Activated T-cell treated with anti-CD3 and anti-CD28 coated beads, Interleukin-2, amount 50 U/mL, for 1 hour (primary cell): ENCODE results near the gene SORBS1.
"Not testable (repeated sequence)": the region's sequence is repeated elsewhere in the genome, so short reads cannot be mapped to it uniquely, and the experiment has no call there.

Source experiments
- DNase-seq: peaks from one replicate; pipeline ENCODE4 v3.0.0-alpha.2; 2020

Gene SORBS1

GRCh38 chr10:95374597-95375209 lies 186.5 kb downstream of the SORBS1 start:
- DNase-seq = no peak

GRCh38 chr10:95373660-95374059 lies 187.5 kb downstream of the SORBS1 start:
- no peak for DNase-seq

GRCh38 chr10:95364342-95364741 lies 196.8 kb downstream of the SORBS1 start:
- no peak for DNase-seq

- DNase-seq = no peak
Measured at GRCh38 chr10:95363303-95363912, 197.8 kb downstream of the SORBS1 start.

- DNase-seq = no peak
Measured at GRCh38 chr10:95360122-95360714, 201.0 kb downstream of the SORBS1 start.

- DNase-seq = no peak
Measured at GRCh38 chr10:95359466-95359865, 201.7 kb downstream of the SORBS1 start.

GRCh38 chr10:95356190-95356955 lies 204.8 kb downstream of the SORBS1 start:
- no peak for DNase-seq

- no peak for DNase-seq
Measured at GRCh38 chr10:95355301-95355700, 205.9 kb downstream of the SORBS1 start.

- no peak for DNase-seq
Measured at GRCh38 chr10:95354110-95354509, 207.1 kb downstream of the SORBS1 start.

- DNase-seq = no peak
Measured at GRCh38 chr10:95353123-95353522, 208.0 kb downstream of the SORBS1 start.

GRCh38 chr10:95352684-95353083 lies 208.5 kb downstream of the SORBS1 start:
- DNase-seq = no peak

GRCh38 chr10:95350830-95351228 lies 210.3 kb downstream of the SORBS1 start:
- DNase-seq = no peak

GRCh38 chr10:95350219-95350829 lies 210.8 kb downstream of the SORBS1 start:
- no peak for DNase-seq

GRCh38 chr10:95347402-95347766 lies 213.8 kb downstream of the SORBS1 start:
- not testable (repeated sequence) for DNase-seq

- DNase-seq = no peak
Measured at GRCh38 chr10:95346715-95347401, 214.3 kb downstream of the SORBS1 start.

- DNase-seq = no peak
Measured at GRCh38 chr10:95343573-95343972, 217.6 kb downstream of the SORBS1 start.

- DNase-seq = no peak
Measured at GRCh38 chr10:95341716-95342130, 219.4 kb downstream of the SORBS1 start.

- no peak for DNase-seq
Measured at GRCh38 chr10:95339863-95340262, 221.3 kb downstream of the SORBS1 start.

GRCh38 chr10:95337423-95338160 lies 223.6 kb downstream of the SORBS1 start:
- no peak for DNase-seq

- no peak for DNase-seq
Measured at GRCh38 chr10:95336702-95337101, 224.5 kb downstream of the SORBS1 start.

- DNase-seq = no peak
Measured at GRCh38 chr10:95335933-95336699, 225.1 kb downstream of the SORBS1 start.
